ENCODE data around the gene GKN1. TPM values are rescaled to one million over a fixed set of nuclear protein-coding genes. Genes with fewer than 3 reads are reported as not detected.

GKN1 gene
- total RNA-seq, 1 donor from 2014 or later: not detected

DNA sequence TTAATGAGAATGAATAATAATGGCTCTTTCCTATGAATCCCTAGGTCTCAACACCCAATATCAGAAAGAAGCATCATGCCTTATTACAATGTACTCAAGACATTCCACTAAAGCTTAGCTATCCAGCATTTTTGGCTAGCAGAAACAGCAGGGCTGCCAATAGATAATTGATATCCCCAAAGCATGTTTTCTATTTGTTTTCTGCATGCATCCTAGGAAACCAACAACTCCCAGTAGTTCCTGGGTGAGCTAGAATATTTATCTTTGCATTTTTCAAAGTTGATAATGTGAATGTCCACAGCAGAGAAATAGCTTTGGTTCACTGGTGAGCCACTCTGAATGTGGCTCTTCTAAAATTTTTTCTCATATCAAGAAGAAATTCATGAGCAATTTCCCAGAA is 32.7 kb downstream of the GKN1 start:
- no peak for DNase-seq (ENCODE audit: low spot score)

GRCh38 chr2:69007603-69008002 is 33.2 kb downstream of the GKN1 start:
- no peak for DNase-seq (ENCODE audit: low spot score)

GRCh38 chr2:69010437-69011194 is 36.2 kb downstream of the GKN1 start:
- DNase-seq (ENCODE audit: low spot score): no peak

- no peak for DNase-seq (ENCODE audit: low spot score)
These were observed 37.2 kb downstream of the GKN1 start for GRCh38 chr2:69011611-69012157.

GRCh38 chr2:69012310-69013141 is 38.1 kb downstream of the GKN1 start:
- peak; percentile 63 for DNase-seq (ENCODE audit: low spot score)

DNA sequence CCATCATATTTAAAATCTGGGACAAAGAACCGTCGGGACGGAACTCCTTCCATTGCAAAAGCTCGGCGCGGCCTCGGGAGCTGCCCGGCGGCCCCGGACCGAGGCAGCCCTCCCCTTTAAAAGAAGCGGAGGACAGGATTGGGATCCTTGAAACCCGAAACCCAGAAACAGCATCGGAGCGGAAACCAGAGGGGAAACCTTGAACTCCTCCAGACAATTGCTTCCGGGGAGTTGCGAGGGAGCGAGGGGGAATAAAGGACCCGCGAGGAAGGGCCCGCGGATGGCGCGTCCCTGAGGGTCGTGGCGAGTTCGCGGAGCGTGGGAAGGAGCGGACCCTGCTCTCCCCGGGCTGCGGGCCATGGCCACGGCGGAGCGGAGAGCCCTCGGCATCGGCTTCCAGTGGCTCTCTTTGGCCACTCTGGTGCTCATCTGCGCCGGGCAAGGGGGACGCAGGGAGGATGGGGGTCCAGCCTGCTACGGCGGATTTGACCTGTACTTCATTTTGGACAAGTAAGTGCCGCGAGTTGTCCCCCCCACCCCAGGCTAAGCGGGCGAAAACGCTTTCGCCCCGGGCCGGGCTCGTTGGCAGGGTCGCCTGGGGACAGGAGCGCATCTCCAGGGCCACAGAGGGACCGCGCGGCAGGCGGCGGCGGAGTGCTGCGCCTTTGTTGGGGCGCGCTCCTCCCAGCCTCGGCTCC is 38.9 kb downstream of the GKN1 start, which contains the start of gene ANTXR1:
Gene ANTXR1 (plus strand): TSS at position 38 of the 698 bp plus-strand sequence. CDS start 321 bp downstream, at position 359.
- peak; percentile 21 for DNase-seq (ENCODE audit: low spot score)

- DNase-seq (ENCODE audit: low spot score): peak; percentile 16
These were observed 39.7 kb downstream of the GKN1 start for GRCh38 chr2:69013840-69014821.

DNA sequence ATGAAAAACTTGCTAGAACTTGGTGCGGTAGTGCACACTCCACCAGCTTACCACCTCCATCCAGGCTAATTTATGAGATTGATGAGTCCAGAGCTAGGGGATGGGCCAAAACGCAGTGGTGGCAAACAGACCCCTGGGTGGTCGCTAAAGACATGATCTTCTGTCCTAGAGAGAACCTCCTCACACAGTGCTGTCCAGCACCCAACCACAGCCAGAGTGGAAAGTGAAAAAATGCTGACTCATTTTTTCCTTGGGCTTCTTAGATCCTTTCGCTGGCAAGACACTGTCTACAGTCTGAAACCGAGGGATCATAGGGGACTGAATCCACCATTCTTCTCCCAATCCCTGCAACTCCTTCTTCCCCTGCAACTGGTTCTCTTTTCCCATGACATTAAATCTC is 42.6 kb downstream of the GKN1 start:
- no peak for DNase-seq (ENCODE audit: low spot score)

GRCh38 chr2:69017835-69018234 is 43.4 kb downstream of the GKN1 start:
- no peak for DNase-seq (ENCODE audit: low spot score)

GRCh38 chr2:69018678-69019095 is 44.3 kb downstream of the GKN1 start:
- no peak for DNase-seq (ENCODE audit: low spot score)

DNA sequence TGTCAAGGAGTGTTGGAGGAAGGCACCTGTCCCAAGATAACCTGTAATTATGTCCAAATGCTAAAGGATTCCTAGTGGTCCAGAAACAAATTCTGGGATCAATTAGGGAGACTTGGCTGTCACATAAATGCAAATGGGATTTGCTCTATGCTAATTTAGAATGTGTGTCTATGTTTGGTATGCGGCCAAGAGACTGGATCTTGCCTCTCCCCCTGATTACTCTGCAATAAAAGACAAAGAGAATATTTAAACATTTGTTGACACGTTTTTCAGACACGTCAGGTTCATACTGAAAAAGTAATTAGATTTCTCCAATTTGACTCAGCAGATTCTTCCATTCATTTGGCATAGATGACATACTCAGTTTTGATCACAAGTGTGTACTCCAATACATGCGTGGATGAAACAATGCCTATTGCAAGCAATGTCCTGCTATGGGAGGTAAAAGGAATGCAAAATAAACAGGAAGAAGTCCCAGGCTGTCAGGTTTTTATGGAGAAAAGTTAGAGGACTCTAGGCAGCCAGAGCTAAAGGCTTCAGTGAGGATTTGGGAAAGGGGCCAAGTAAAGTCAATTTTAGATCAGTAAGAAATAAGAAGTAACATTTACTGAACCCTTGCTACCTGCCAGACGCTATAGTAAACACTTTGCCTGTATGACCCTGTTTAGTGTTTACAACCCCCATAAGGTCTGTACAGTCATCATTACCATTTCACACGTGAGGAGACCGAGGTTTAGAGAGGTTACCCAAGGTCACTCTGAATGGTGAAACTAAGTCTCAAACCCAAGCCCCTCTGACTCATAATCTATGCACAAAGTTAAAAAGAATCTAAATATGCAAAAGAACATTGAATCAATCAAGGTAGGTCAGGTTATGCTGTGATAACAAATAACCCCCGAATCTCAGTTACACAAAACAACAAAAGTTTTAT is 46.3 kb downstream of the GKN1 start:
- DNase-seq (ENCODE audit: low spot score): no peak

GRCh38 chr2:69021727-69022126 is 47.3 kb downstream of the GKN1 start:
- DNase-seq (ENCODE audit: low spot score): no peak

- no peak for DNase-seq (ENCODE audit: low spot score)
These were observed 48.1 kb downstream of the GKN1 start for GRCh38 chr2:69022548-69022947.

- no peak for DNase-seq (ENCODE audit: low spot score)
These were observed 48.8 kb downstream of the GKN1 start for GRCh38 chr2:69023236-69023635.

GRCh38 chr2:69026026-69026425 is 51.6 kb downstream of the GKN1 start:
- peak; percentile 60 for DNase-seq (ENCODE audit: low spot score)

GRCh38 chr2:69026691-69027459 is 52.4 kb downstream of the GKN1 start:
- no peak for DNase-seq (ENCODE audit: low spot score)
